NCI-H146 treated with DMSO at 0.1 percent for 48 hours (cell line): ENCODE data around the gene ME3.

Experiments
- DNase-seq: peaks from one replicate; lab custom pipeline; 2025; ENCODE audit not compliant: unreplicated experiment; lab: John Stamatoyannopoulos, UW

The ME3 gene

DNA sequence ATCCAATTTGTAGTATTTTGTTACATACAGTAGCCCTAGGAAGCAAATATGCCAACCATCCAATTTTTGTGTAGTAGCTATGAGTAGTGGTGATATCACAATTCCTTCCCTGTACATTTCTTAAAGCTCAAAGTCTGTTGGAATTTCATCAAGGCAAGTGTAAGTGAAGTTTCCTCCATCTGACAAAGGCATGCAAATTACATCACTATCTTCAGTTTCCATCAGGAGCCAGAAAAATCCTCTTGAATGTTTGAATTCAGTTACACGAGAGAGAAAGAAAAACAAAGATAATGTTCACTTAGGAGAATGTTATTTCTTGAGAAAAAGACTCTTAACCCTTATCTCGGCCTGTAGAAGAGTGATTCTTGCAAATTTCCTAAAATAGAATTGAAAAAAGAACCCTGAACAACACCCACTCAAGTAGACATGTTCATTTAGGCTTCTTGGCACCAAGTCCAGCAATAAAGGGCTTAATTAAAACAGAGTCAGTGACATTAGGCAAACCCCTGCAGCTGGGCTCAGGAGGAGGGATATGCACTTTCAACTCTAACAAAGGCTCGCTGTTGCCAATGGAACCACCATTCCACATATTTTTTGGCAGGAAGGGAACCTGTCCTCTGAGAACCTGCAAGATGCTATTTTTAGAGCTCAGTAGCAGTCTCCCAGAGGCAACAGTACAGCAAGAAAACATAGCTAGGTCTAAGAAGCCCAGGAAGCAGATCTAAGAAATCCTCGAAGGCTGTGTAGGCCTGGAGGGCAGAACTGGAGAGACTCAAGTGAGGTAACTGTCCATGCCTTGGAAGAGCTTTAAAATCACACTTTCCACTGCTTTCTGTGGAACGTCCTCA lies 153.1 kb downstream of the ME3 start:
- no peak for DNase-seq

DNA sequence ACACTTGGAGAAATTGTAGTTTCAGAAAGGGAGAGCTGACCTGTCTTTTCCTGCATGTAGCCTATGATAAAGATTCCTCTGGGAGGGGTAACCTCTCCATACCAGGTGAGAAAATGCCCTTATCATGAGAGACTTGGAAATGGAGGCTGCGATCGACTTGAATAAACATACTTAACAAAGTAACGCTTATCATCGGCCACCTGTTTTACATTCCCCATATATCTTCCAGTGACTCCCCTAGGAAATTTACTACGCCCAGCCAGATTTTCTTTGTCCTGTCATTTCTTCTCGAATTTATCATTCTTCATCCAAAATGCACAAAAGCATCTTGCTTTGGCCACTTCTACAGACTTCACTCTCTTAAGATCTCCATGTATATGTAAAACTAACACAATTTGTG lies 154.2 kb downstream of the ME3 start:
- no peak for DNase-seq

DNA sequence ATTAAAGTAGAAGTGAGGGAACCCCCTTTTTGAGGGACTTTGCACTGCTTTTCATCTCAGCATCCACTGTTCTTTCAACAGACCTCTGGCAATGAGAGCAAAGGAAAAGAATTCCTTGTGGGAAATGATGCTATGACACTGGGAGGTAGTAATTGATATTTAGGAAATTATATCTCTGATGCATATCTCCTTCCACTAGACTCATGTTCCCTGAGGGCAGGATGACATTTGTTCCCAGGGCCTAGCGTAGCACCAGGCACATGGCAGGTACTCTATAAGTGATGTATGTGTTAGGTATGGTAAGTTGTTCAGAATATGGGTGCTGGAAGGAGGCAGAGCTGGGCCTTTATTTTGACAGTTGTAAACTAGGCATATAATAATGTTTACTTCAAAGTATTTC lies 154.9 kb downstream of the ME3 start:
- DNase-seq, result no peak

DNA sequence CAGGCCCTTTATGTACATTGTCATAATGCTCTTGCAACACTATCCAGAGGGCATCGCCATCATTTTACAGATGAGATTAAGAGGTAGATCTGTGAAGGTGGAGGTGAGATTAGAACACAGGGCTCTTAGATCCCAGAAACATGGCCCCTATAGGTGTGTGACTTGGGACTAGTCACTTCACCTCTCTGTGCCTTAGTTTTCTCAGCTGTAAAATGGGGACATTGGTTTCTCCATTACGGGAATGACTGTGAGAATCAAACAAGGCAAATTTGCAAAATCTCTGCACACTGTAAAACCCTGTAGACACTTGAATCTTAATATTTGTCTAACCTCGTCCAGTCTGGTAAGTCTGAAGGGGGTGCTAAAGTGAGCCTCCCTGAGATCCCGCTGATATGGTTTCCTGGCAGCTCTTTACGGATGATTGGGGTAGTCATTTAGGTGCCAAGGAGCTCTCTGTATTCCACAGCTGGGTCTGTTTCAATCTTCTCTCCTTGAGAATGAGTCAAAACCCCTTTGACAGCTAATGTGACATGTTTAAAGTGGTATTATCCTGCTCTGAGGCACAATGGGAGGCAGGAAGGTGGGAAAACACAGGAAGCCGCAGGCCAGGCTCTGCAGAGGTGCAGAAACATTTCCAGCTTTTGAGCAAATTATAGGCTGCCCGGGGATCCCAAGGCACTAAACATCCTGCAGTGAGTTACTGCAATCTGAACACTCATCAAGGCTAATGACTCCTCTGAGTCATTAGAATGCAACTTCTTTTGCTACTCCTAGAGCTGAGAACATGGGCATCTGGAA lies 156.9 kb downstream of the ME3 start:
- no peak for DNase-seq

DNA sequence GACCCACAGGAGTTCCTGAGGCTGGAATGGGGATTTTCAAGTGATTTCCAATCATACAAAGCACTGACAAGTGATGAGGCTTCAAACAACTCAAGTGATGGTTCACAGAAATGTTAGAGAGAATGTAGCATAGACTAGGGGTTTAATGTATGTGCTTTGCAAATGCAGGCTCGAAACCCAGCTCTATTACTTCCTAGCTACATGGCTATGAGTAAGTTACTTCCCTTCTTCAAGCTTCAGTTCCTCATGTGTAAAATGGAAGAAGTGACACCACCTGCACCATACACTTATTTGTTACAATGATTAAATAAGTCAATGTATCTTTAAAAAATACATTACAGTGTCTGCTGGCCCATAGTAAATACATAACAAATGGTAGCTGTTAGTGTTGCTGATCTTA lies 158.0 kb downstream of the ME3 start:
- DNase-seq, result no peak

DNA sequence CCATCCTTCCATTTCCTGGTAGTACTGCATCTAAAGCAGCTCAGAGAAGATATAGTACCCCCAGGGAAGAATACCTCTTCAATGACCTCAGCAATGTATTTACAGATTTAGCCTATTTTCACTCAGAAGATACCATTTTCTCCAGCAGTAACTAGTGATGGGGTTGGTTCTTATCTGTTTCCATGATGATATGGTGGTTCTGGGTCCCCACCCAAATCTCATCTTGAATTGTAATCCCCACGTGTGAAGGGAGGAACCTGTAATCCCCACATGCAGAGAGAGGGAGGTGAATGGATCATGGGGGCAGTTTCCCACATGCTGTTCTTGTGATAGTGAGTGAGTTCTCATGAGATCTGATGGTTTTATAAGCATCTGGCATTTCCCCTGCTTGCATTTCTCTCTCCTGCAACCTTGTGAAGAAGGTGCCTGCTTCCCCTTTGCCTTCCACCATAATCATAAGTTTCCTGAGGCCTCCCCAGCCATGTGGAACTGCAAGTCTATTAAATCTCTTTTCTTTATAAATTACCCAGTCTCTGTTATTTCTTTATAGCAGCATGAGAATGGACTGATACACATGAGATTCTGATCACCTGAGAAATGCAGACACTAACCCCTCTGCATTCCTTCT lies 158.6 kb downstream of the ME3 start:
- no peak for DNase-seq

DNA sequence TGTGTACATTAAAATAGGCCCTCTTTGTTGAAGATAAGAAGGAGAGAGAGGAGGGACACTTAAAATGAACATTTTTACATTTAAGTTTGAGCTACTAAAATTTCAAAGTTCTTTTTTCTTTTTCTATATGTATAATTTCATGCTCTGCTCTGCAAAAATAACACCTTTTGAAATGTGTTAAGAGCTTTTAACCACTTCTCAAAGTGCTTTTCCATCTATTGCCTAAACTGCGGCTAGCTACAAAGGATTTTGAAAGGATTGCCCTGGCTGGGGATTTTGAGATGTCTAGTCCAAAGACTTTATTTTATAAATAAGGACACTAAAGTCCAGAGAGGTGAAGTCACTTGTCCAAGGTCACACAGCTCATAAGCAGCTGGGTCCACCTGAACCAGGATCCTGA lies 159.3 kb downstream of the ME3 start:
- no peak for DNase-seq

DNA sequence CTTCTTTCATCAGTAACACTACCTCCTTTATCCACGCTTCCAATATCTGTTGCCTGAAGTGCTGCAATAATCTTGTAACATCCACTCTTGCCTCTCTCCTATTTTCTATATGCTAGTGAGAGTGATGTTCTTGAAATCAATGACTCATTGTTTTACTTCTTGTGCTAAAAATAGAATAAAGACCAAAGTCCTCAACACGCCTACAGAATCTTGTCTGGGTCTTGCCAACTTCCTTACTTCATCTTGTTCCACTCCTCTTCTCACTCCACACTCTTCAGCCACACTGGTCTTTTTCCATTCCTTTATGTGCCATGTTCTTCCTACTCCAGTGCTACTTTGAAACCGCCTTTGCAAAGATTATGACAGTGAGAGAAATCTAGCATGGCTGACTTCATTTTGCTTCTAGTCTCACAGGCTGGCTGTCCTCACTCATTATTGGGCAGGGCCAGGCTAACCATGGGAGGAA lies 161.3 kb downstream of the ME3 start:
- DNase-seq, result no peak

DNA sequence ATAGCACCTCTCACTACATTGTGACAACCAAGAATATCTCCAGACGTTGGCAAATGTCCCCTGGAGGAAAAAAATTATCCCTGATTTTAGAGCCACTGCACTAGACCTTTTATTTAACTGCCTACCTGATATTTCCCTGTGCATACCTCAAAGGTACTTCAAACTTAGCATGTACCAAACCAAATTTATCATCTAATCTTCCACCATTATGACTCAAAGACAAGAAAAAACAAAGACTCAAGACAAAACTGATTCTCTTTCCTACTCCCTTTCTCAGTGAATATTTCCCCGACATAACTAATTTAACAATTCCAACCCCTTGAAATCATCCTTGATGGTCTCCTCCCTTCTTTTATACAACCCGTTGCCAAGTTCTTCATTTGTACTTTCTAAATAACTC lies 161.7 kb downstream of the ME3 start:
- DNase-seq, result no peak

DNA sequence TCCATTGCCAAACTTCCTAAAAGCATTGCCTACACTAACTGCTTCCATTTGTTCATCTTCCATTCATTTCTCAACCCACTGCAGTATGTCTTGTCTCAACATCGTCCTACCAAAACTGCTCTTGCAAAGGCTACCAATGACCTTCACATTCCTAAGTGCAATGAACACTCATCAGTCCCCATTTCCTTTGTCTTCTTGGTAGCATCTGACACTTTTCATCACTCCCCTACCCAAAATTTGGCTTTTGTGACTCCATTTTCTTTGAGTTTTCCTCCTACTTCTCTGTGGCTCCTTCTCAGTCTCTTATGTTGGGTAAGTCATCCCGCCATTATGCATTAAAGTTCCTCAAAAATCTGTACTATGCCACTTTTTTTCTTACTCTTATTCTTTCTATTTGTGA lies 162.3 kb downstream of the ME3 start:
- DNase-seq, result no peak

DNA sequence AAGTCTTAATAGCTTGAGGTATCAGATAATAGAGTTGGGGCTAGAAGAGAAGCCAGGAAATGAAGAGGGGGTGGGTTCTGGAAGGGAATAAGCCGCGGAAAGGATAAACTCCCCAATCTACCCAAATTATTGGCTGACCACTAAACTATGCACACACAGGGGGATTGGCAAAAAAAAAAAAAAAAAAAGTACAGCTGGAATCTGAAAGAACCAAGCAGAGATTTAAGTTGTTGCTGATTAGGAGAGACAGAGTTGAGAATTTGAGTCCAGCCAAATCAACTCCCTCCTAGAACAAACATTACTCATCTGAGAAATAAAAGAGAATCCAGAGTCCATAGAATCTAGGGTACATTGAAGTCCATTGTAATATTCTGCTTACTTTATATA lies 162.8 kb downstream of the ME3 start:
- no peak for DNase-seq

DNA sequence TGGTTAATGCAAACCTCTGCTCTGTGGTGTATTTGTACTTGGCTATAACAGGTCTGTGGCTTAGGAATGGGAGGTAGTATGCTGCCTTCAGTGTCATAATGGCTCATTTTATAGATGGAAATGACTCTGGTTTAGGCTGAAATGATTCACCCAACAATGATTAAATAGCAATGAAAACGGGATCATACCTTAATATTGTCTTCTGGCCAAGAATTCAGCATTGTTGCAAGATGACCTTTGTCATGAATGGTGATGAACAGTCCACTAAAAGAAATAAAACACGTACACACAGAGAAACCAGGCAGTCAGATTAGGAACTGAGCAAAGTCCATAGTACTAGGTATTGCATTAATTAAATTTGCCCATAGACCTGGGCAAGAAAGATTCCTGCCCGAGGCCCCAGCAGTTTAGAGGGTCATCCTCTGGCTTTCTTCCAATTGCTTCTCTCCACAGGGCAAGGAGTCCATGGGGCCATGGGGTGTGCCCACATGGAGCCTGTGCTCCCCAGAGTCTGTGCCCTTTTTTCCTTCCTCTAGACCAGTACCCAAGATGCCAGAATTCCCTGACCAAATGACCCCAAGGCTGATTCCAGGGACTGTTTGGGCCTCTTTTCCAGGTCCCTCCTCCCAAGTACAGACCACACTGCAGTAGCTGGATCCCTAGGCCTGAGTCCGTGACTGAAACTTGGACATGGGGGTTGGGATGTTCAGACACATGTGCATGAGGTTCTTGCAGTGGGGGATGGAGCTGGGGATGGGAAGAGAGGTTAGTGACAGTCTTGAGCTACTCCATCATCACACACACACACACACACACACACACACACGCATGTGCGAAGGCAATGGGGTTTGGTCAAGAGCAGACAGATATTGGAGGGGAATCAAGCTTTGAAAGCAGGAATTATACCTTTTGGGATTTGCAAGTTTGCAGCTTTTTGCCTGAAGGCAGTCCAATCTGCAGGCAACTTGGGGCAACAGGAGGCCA lies 163.5 kb downstream of the ME3 start:
- no peak for DNase-seq

DNA sequence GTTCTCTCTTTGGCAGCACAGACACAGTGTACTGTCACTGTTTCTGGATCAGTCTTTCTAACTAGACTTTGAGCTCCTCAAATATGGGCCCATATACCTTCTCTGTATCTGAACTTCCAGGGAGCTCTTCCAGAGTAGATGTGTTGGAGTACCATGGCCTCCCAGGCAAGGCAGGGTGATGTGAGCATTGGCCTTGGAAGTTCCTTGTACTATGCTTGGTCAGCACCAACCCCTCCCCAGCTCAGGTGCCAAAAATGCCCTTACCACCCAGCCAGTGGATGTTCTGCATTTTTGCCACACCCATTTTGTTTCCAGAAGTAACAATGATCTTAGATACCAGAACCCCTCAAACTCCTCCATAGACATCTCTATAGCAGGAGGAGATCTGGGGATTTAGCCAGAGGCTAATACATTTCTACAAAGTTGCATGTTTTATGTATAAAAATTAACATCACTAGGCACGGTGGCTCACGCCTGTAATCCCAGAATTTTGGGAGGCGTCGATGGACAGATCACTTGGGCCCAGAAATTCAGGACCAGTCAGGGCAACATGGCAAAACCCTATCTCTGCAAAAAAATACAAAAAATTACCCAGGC lies 165.1 kb downstream of the ME3 start:
- no peak for DNase-seq

DNA sequence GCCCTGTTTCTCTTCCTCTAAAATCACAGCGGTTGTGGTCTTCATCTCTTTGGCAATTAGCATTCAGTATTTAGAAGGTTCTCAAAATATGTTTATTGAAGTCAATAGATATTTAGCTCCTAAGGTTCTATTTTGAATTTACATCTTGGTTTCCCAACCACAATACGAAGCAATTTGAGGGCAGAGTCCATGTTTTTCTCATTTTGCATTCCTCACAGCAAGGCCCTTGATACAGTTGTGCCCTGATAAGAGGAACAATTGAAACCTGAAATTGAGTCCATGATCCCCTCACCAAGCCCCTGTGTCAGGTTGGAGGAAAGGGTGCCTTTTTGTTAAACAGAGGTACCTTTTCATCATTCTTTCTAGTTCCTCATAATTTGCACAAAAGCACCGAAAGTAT lies 166.2 kb downstream of the ME3 start:
- no peak for DNase-seq

DNA sequence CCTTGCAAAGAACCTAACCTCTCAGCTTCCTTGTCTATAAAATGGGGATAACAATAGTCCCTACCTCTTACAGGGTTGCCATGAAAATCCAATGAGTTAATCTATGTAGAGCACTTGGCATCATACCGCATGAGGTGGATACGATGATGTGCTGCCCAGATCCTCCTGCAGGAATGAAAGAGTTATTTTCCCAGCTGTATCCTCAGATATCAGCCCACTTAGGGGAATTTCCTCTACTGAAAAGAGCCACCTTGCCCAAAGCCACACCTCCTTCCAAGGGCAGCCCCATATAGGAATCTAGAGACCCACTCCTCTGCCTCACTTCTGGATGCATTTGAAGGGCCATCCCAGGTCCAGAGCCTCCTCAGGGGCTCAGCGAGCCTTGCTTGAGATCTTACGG lies 169.3 kb downstream of the ME3 start:
- no peak for DNase-seq

DNA sequence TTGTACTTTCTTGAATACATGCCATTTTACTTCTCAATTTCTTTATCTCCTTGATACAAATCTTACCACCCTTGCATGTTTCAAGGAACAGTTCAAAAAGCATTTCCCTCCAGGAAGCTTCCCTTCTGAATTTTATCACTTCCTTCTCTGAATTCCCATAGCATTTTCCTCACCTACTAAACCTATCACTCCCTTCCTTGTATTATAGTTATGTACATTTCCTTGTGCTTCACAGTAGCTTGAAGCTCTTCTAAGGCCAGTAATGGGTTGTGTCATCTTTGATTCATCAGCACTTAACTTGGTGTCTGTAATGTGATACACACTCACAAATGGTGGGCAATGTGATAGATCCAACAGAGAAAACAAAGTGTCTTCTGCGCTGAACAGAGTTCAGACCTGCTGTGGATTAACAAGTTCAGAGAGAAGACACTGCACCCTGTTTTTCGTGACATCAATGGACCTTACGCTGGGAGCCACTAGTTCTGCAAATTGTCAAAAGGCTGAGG lies 170.2 kb downstream of the ME3 start:
- DNase-seq, result no peak

DNA sequence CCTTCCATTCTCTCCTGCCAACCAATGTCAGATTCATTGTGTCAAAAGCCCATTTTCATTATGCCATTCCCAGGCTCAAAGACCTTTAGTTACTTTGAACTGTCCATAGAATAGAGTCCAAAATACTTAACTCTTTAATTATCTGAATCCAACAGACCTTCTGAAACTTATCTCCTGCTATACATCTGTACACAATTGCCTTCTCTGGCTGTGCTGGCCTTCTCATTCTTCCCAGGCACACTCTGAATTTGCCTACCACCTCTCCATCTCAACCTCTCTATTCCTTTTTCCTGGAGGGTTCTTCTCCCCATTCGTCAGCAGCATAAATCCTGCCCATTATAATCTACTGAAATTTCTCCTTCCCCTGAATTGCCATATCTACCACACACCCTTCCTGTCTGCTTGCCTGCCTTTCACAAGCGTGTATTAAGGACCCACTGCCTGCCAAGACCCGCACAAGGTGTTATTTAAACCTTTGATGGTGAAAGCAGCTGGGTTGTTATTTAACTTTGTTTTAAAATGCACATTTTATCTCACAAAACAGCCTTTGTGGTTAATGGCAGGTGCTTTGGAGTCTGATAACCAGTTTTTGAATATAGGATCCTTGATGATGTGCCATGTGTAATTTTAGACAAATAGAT lies 171.8 kb downstream of the ME3 start:
- no peak for DNase-seq

DNA sequence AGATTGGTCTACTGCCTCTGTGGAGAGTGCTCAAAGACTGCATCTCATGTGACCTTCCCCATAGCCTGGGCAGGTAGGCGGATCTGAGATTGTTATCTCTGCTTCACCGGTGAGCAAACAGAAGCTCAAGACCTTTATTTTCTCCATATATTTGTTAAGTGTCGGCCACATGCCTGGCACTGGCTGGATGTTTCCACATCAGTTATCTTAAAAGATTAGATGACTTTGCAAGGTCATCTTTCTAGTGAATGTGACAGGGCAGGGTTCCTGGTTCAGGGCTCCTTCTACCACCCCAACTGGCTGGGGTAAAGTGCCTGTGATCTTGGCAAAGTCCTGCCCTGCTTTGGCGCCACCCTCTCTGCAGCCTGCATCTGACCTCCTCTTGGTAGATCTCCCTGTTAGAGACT lies 172.7 kb downstream of the ME3 start:
- no peak for DNase-seq

DNA sequence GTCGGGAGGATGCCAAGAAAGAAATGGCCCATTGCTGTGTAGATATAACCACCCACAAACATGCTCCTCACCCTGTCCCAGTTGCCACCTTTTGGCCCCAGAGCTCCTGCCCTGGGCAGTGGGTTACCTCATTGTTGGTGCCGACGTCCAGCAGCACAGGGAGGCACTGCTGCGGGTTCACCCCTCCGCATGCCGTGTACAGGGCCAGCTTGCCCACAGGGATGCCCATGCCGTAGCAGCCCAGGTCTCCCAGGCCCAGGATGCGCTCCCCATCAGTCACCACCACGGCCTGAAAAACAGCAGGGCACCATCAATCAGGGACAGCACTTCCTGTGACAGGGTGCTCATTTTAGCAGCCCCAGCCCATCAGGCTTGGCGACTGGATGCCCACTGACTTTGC lies 174.6 kb downstream of the ME3 start:
- DNase-seq, result no peak

DNA sequence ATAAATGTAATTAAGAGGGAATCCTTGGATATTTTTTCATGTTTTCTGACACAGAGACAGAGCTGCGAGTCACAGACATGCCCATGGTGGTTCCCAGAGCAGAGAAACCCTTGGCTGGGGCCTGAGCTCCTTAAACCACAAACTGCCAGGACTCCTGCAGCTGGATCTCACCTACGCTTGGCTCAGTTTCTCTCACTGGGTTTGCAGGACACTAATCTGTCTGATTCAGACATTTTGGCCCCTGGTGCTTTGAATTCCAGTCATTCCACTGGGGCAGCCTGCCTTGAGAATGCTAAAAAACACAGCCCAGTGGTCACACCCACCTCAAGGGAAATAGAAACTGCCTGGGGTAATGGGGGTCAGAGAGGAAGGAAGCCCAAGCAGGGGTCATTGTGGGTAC lies 175.1 kb downstream of the ME3 start:
- DNase-seq, result no peak
